Stimulated activated CD4-positive, alpha-beta T cell treated with anti-CD3 and anti-CD28 coated beads, Interleukin-4, amount 100 ng/mL, for 48 hours (primary cell): ENCODE results near the gene ABCD2.
"Not testable (repeated sequence)": the region's sequence is repeated elsewhere in the genome, so short reads cannot be mapped to it uniquely, and the experiment has no call there.

Source experiments
- DNase-seq, 2 donors: peaks; one replicate each; pipeline ENCODE4 v3.0.0-alpha.2; 2020; ENCODE audit warnings: low read depth in 2 of 2

ABCD2 gene

DNA sequence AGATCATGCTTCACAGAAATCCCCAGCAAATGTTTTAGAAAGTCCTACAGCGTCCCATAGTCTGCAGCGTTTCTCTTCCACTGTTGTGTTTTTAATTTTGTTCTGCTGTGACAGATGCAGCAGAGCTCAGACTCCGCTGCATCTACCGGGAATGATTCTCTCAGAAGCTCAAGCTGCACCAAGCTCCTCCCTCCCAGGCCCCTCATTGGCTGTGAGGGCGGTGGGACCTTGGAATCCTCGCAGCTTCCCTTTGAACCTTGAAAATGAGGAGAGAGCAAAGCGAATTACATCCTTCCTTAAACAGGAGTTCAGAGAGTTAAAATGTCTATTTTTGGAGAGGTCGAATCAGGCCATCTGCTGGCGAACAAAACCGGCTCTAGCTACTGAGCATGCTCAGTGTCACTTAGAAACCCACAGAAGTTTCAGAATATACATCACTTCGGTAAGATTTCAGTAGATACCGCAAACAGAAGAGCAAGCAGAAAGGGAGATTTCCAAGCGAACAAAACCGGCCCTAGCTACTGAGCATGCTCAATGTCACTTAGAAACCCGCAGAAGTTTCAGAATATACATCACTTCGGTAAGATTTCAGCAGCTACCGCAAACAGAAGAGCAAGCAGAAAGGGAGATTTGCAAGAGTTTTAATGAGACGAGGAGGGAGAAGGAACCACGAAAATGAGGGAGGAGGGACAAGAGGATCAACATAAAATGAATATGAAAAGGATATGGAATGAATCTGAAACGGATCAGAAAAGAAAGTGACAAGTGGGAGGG lies at the start of gene ABCD2:
TSS of gene ABCD2 (minus strand) at position 144 of the 774 bp plus-strand sequence. CDS start 188 bp downstream, outside the sequence.
- peak; percentile 46 to 63 for DNase-seq

DNA sequence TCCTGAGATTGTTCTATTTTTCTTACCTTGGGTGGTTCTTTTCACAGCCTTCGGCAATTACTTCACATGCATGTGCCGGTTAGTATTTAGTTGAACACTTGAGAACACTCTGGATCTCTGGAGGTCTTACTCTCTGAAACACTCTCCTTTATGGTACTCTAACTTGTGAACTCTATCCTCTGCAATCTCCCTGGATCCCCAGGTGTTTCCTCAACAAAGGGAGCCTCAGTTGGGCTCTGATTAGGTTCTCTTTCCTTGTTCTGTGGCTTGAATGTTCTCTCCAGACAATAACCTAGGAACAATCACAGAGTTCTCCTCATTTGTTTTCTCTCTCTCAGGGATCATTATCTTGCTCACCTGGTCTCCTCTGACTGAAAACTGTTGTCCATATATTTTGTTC lies 40.5 kb upstream of the ABCD2 start:
- DNase-seq, result no peak

DNA sequence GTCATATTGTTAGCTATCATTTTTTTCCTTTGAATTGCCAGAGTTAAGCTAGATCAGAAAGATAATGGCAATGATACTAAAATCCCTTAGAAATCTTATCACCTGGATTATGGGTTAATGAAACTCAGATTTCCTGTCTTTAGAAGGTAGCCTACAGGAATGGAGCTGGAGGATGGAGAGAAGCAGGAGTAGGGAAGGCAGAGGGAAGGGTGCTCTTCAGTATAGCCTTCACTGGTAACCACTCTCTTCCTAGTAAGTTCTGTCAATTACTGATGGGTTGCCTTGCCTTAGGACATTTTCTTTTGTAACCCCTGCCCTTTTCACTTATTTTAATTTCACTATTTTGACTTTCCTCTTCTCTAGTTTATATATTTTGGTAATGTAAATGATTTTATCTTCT lies 27.8 kb upstream of the ABCD2 start:
- no peak for DNase-seq

GRCh38 chr12:39646963-39647362 lies 27.4 kb upstream of the ABCD2 start:
- no peak for DNase-seq

- no peak for DNase-seq
Observed at GRCh38 chr12:39643052-39643451, 23.4 kb upstream of the ABCD2 start.

- no peak for DNase-seq
Observed at GRCh38 chr12:39638840-39639239, 19.2 kb upstream of the ABCD2 start.

GRCh38 chr12:39638178-39638577 lies 18.6 kb upstream of the ABCD2 start:
- no peak for DNase-seq

DNA sequence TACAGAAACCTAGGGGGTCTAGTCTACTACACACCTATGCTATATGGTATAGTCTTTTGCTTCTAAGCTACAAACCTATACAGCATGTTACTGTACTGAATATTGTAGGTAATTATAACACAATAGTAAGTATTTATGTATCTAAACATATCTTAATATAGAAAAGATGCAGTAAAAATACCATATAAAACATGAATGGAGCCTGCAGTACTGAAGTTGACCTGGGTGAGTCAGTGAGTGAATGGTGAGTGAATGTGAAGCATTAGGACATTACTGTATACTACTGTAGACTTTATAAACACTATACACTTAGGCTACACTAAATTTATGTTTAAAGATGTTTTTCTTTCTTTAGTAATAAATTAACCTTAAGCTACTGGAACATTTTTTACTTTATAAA lies 13.1 kb upstream of the ABCD2 start:
- no peak for DNase-seq

DNA sequence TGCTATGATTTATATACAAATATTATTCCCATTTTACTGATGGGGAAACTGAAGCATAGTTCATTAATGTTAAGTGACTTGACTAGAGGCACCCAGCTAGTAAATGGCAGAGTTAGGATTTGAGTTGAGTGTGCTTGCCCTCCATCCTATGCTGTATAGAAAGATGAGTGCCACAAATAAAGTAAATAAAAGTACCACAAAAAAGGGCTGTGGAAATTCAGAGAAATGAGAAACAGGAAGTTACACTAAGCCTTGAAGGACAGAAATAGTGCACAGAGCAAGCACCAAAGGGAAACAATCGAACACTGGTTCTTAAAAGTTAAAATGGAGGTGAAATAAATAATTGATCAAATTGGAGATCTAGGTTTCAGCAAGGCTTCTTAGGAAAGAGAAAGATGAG lies 9.2 kb upstream of the ABCD2 start:
- DNase-seq, result no peak

GRCh38 chr12:39627914-39628313 lies 8.3 kb upstream of the ABCD2 start:
- DNase-seq, result no peak

- DNase-seq, result no peak
Observed at GRCh38 chr12:39626033-39626814, 6.6 kb upstream of the ABCD2 start.

DNA sequence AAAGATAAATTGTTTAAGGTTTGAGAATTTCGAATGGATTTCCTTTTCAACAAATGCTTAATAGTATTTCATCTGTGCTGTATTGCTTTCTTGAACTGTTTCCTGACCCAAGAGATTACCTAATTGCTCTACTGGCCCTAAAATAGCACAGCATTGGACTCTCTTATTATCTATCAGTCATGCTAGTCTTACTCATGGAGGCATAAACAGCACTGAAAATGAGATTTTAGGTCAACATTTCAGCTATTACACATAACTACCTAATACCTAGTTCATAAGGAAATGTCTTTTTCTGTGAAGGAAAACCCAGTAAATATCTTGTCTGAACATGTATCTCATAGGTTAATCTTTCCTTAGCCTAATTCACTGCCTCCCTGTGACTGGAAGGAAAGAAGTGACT lies 4.3 kb upstream of the ABCD2 start:
- DNase-seq, result no peak

GRCh38 chr12:39623160-39623559 lies 3.6 kb upstream of the ABCD2 start:
- not testable (repeated sequence) for DNase-seq

- DNase-seq, result no peak
Observed at GRCh38 chr12:39622306-39622705, 2.7 kb upstream of the ABCD2 start.

DNA sequence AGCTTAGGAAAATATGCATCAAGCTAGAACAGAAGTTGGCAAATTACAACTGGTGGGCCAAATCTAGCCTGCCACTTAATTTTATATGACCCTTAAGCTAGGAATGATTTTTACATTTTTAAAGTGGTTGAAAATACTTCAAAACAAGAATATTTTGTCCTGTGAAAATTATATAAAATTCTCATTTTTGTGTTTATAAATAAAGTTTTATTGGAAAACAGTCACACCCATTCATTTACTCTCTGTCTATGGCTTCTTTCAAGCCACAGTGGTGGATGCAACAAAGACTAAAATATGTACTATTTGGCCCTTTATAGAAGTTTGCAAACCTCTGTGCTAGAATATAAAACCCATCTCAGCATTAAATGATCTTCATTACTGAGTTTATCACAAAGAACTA lies 2.1 kb upstream of the ABCD2 start:
- no peak for DNase-seq

DNA sequence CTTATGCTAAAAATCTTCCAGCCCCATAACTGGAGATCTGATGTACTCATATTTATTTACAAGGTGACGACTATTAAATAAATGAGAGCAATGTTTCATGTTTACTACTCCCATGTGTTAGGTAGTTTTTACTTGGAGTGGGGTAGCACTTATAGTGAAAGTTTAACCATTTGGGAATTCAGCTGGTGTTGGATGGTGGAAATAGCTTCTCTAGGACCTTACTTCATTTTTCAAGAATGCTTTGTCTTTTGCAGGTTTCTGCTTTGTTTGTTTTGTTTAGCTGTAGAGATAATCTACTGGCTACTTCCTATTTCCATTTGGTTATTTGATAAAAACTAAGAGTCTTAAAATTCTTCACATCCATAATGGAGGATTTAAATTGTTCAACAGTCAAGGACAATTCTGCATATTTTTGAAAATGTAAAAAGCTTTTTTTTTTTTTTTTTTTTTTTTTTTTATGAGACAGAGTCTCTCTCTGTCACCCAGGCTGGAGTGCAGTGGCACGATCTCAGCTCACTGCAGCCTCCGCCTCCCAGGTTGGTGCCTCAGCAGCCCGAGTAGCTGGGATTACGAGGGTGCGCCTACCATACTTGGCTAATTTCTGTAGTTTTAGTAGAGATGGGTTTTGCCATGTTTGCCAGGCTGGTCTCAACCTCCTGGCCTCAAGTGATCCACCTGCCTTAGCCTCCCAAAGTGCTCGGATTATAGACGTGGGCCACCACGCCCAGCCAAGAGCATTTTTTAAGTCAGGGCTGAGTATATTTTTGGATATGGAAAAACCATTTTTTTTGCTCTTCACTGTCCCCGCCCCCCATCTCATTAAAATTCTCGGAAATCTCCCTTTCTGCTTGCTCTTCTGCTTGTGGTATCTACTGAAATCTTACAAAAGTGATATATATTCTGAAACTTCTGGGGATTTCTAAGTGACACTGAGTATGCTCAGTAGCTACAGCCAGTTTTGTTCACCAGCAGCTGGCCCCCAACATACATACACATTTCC lies 1.4 kb upstream of the ABCD2 start:
- peak; percentile 35 to 57 for DNase-seq

GRCh38 chr12:39619316-39619659 lies 315 bp downstream of the ABCD2 start:
- DNase-seq, result no peak

GRCh38 chr12:39618701-39619100 lies 902 bp downstream of the ABCD2 start:
- no peak for DNase-seq

- DNase-seq, result no peak
Observed at GRCh38 chr12:39617887-39618286, 1.7 kb downstream of the ABCD2 start.

DNA sequence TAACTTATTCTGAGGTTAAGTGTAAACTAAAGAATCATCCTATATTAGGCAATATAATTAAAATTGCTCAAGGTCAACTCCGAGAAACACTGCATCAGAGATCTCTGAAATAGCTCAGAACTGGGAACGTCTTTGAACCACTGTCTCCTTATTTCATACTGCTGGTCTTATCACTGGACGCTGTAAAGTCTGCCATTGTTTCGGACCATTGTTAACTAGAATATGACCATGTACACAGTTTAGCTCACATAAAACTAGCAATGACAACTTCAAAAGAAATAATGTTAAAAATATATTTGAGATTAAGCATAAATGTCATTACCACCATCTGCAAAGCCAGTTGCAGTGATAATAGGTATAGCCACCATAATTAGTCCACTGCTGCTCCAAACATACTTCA lies 2.9 kb downstream of the ABCD2 start:
- no peak for DNase-seq

GRCh38 chr12:39616251-39616650 lies 3.4 kb downstream of the ABCD2 start:
- no peak for DNase-seq

GRCh38 chr12:39613525-39613924 lies 6.1 kb downstream of the ABCD2 start:
- DNase-seq, result no peak
